K562 (cell line): Measurements from ENCODE around the gene CNPY2. TPM values are rescaled to one million over a fixed set of nuclear protein-coding genes. Genes with fewer than 3 reads are reported as not detected.

ENCODE experiments used
- ATF7 ChIP-seq: fragments of 450-650 bp; IDR thresholded peaks from 2 replicates; pipeline ENCODE4 v1.7.1; 2014; ENCODE audit warnings: mild to moderate bottlenecking, moderate library complexity
- CREB3 ChIP-seq: fragments of 450-650 bp; conservative IDR thresholded peaks from 2 replicates; pipeline ENCODE4 v1.6.1; 2016; ENCODE audit warnings: missing genetic modification characterization, low read depth, mild to moderate bottlenecking, missing compliant biosample characterization, moderate library complexity
- HOMEZ ChIP-seq: fragments of 250-450 bp; sonication (Bioruptor Pico); IDR thresholded peaks from 2 replicates; pipeline ENCODE4 v1.4.0; 2020; ENCODE audit warnings: mild to moderate bottlenecking, moderate library complexity
- KLF6 ChIP-seq: fragments of 250-450 bp; sonication (Bioruptor Pico); IDR thresholded peaks from 2 replicates; pipeline ENCODE4 v1.4.0; 2020; ENCODE audit warnings: mild to moderate bottlenecking, moderate library complexity, borderline replicate concordance
- NBN ChIP-seq: fragments of 450-650 bp; IDR thresholded peaks from 2 replicates; pipeline ENCODE4 v1.6.1; 2016; ENCODE audit warnings: low read depth, mild to moderate bottlenecking
- NCOR1 ChIP-seq: fragments of 450-650 bp; IDR thresholded peaks from 2 replicates; pipeline ENCODE4 v1.6.1; 2016; ENCODE audit warnings: mild to moderate bottlenecking, moderate library complexity
- NR2C1 ChIP-seq, 2 experiments: fragments of 450-650 bp; IDR thresholded peaks; 2 replicates each; pipeline ENCODE4 v1.6.1; 2017; ENCODE audit warnings: mild to moderate bottlenecking in 2 of 2, antibody characterized with exemption in 1 of 2, inconsistent platforms in 1 of 2, missing compliant biosample characterization in 1 of 2, missing genetic modification characterization in 1 of 2
- SIX5 ChIP-seq, 2 experiments: IDR thresholded peaks; 2 replicates each; pipeline ENCODE4 v1.6.1; 2011; ENCODE audit warnings: low read length in 2 of 2, borderline replicate concordance in 1 of 2, low read depth in 1 of 2, mild to moderate bottlenecking in 1 of 2, moderate library complexity in 1 of 2; ENCODE audit not compliant: insufficient read depth in 1 of 2
- SMARCE1 ChIP-seq: fragments of 450-650 bp; IDR thresholded peaks from 2 replicates; pipeline ENCODE4 v1.7.1; 2016; ENCODE audit warnings: mild to moderate bottlenecking
- ZBTB12 ChIP-seq: fragments of 250-450 bp; sonication (Bioruptor Pico); IDR thresholded peaks from 2 replicates; pipeline ENCODE4 v1.4.0; 2020
- ZC3H8 ChIP-seq: fragments of 450-650 bp; IDR thresholded peaks from 2 replicates; pipeline ENCODE4 v1.6.1; 2017
- ZNF140 ChIP-seq: fragments of 250-450 bp; sonication (Bioruptor Pico); IDR thresholded peaks from 2 replicates; pipeline ENCODE4 v1.8.0; 2021; ENCODE audit warnings: moderate library complexity, mild to moderate bottlenecking, inconsistent platforms
- ZNF239 ChIP-seq: fragments of 250-450 bp; sonication (Bioruptor Pico); IDR thresholded peaks from 2 replicates; pipeline ENCODE4 v1.4.0; 2020; ENCODE audit warnings: mild to moderate bottlenecking
- ZNF644 ChIP-seq: fragments of 200-800 bp; sonication (Bioruptor generic); IDR thresholded peaks from 2 replicates; pipeline ENCODE4 v1.6.1; 2016; ENCODE audit warnings: low read depth, missing genetic modification characterization, missing compliant biosample characterization
- ZNF707 ChIP-seq: fragments of 250-450 bp; sonication (Bioruptor Pico); conservative IDR thresholded peaks from 2 replicates; pipeline ENCODE4 v1.8.0; 2022; ENCODE audit warnings: inconsistent platforms, mild to moderate bottlenecking, moderate library complexity
- ZNF764 ChIP-seq: fragments of 250-450 bp; sonication (Bioruptor Pico); IDR thresholded peaks from 2 replicates; pipeline ENCODE4 v1.4.0; 2020; ENCODE audit warnings: low read depth, mild to moderate bottlenecking, moderate library complexity
- ZNF778 ChIP-seq: fragments of 450-650 bp; formaldehyde crosslinking; IDR thresholded peaks from 2 replicates; pipeline ENCODE4 v1.4.0; 2020; ENCODE audit warnings: mild to moderate bottlenecking, moderate library complexity
- polyA plus RNA-seq, 8 experiments: library from polyadenylated mRNA; depleted of rRNA in 4 of 8; stranded (reverse) in 5 of 8; unstranded in 3 of 8; fragments of >200 nt; fragmentation: Nextera tagmentation in 2 of 8; fragmentation: Illumina TruSeq in 1 of 8; extraction: Ambion mirVana in 2 of 8; extraction: Trizol in 1 of 8; gene quantifications; 2 replicates each; pipeline versions ENCODE4 v1.2.1 to v1.2.3, GENCODE V29; 2011 to 2014; ENCODE audit warnings: inconsistent platforms in 1 of 8, missing spikeins in 1 of 8
- total RNA-seq, 7 experiments: library from RNA; depleted of rRNA in 6 of 7; stranded (reverse); fragments of >200 nt in 6 of 7; fragmentation: Illumina TruSeq in 2 of 7; extraction: Trizol in 2 of 7; gene quantifications; 2 replicates each; pipeline versions ENCODE4 v1.2.1 to v1.2.3, GENCODE V29; 2011 to 2021; ENCODE audit warnings: low replicate concordance in 1 of 7
- TF ChIP-seq, protein P1 (sequence below): fragments of 250-450 bp; sonication (Bioruptor Pico); IDR thresholded peaks from 2 replicates; pipeline ENCODE4 v1.9.0; 2021; ENCODE audit warnings: mild to moderate bottlenecking, inconsistent platforms

CNPY2 gene
- total and polyA plus RNA-seq, 9 of the 15 experiments (the other 6 are each of a cell fraction or from before 2014, with no cell fraction given) = 33.8 to 190 (median 138) TPM

DNA sequence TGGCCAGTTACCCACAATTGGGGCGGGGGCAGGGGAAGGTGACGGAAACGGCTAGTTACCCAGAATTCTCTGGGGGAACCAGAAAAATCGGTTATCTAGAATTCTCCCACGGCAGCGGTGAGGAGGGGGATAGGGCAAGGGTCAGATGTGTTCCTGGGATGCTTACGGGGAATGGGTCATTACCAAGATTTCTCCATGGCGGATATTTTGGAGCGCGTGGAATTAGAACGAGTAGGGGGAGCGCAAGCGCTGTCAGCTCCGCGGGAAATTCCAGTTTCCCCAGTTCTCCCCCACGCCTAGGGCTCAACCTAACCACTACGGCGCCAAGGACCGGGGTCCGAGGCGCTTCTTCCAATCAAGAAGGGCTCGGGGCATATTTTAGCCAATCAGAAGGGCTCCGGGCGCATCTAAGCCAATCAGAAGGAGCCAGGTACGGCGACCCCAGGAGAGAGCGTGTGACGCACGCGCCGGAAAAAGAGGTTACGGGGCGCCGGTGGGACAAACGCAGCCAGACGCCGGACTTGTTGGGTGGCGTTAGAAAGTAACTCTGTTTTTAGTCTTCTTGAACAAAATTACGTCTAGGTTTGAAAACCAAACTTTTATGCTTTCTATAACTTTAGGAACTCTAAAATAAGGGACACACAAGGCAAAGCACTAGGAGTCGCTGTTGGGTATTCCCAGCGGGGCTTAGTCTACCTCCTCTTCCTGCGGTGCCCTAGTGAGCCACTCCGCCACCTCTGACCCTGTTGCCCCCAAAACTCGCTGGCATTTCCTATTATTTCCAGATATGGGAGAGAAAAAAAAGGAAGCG lies 18.1 kb upstream of the CNPY2 start, which contains the start of gene PAN2 (continued):
- peak; percentile 86 for TF ChIP-seq NBN
- TF ChIP-seq, protein P1, sequence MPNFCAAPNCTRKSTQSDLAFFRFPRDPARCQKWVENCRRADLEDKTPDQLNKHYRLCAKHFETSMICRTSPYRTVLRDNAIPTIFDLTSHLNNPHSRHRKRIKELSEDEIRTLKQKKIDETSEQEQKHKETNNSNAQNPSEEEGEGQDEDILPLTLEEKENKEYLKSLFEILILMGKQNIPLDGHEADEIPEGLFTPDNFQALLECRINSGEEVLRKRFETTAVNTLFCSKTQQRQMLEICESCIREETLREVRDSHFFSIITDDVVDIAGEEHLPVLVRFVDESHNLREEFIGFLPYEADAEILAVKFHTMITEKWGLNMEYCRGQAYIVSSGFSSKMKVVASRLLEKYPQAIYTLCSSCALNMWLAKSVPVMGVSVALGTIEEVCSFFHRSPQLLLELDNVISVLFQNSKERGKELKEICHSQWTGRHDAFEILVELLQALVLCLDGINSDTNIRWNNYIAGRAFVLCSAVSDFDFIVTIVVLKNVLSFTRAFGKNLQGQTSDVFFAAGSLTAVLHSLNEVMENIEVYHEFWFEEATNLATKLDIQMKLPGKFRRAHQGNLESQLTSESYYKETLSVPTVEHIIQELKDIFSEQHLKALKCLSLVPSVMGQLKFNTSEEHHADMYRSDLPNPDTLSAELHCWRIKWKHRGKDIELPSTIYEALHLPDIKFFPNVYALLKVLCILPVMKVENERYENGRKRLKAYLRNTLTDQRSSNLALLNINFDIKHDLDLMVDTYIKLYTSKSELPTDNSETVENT (CRISPR knock-in tag) = 0 out of 2 replicates have a peak, but pooled peaks have one; percentile 53
- peak; percentile 78; the same call in 1 of the 2 replicates for TF ChIP-seq ZBTB12
- peak; percentile 72; the same call in 1 of the 2 replicates for TF ChIP-seq ZNF764
- 0 out of 4 replicates have a peak, but pooled peaks of 1 of the 2 experiments have one; percentile 17 for TF ChIP-seq SIX5 (IDR thresholded peaks at IDR 0.05; ENCODE audit: borderline replicate concordance in 1 of 2, insufficient read depth in 1 of 2, low read depth in 1 of 2, low read length in 2 of 2)
- TF ChIP-seq SMARCE1 = peak; percentile 37
- no peak for TF ChIP-seq ZNF140
- peak; percentile 36; the same call in 1 of the 2 replicates for TF ChIP-seq NCOR1
- TF ChIP-seq HOMEZ (CRISPR knock-in tag) = no peak
- peak; percentile 21; the same call in 1 of the 2 replicates for TF ChIP-seq KLF6
- no peak for TF ChIP-seq ZNF778 (CRISPR knock-in tag)
- TF ChIP-seq NR2C1 (IDR thresholded peaks at IDR 0.05) = peak; percentile 85
- TF ChIP-seq NR2C1 (tag; IDR thresholded peaks at IDR 0.05) = peak; percentile 84
- TF ChIP-seq ZNF644 (tag) = no peak
- peak; percentile 96 for TF ChIP-seq ATF7
- TF ChIP-seq CREB3 = peak; percentile 75
- TF ChIP-seq ZC3H8 = no peak
- TF ChIP-seq ZNF239 (CRISPR knock-in tag) = no peak; the same call in 1 of the 2 replicates
- no peak; the same call in 1 of the 2 replicates for TF ChIP-seq ZNF707 (CRISPR knock-in tag)
